OCI-LY1 (cell line): ENCODE data around the gene BTBD17.

Experiments
- CTCF ChIP-seq: fragments of 200-600 bp; sonication (generic), shearing (Covaris generic); IDR thresholded peaks from 2 replicates; pipeline ENCODE4 v1.5.1; 2017; ENCODE audit warnings: mild to moderate bottlenecking, antibody characterized with exemption, low read length, moderate library complexity, mixed read lengths
- EZH2 ChIP-seq: fragments of 200-600 bp; sonication (generic), shearing (Covaris generic); IDR thresholded peaks from 2 replicates; pipeline ENCODE4 v1.8.0; 2017; ENCODE audit warnings: borderline replicate concordance, mixed run types, mild to moderate bottlenecking, antibody characterized with exemption, low read length, moderate library complexity, mixed read lengths

- no peak for TF ChIP-seq CTCF
- no peak for TF ChIP-seq EZH2
Measured at GRCh38 chr17:74372426-74372825, 10.8 kb upstream of the BTBD17 start.
